Measurements from ENCODE around the gene SFMBT2. TPM values are rescaled to one million over a fixed set of nuclear protein-coding genes. Genes with fewer than 3 reads are reported as not detected.

SFMBT2 gene
- total and polyA plus RNA-seq, 10 of the 15 experiments (the other 5 are each of a cell fraction or from before 2014, with no cell fraction given), result 2.8 to 29.6 (median 15.1) TPM

- TF ChIP-seq ATF3 (IDR thresholded peaks at IDR 0.05; ENCODE audit: borderline replicate concordance, extremely low read depth, low read depth, low read length) (no peak), LARP7 (IDR thresholded peaks at IDR 0.05) (no peak), CHD1 (IDR thresholded peaks at IDR 0.05; ENCODE audit: low read depth, low read length) (no peak), E2F8 (IDR thresholded peaks at IDR 0.05; ENCODE audit: low read depth, partially characterized antibody) (no peak), ZSCAN29 (IDR thresholded peaks at IDR 0.05) (no peak), ZZZ3 (IDR thresholded peaks at IDR 0.05; ENCODE audit: control insufficient read depth, insufficient read length, low read depth) (no peak), SMAD5 (IDR thresholded peaks at IDR 0.05; ENCODE audit: low read depth) (no peak), NR2F1 (conservative IDR thresholded peaks at IDR 0.05) (peak; percentile 50; the same call in 1 of the 2 replicates), NBN (IDR thresholded peaks at IDR 0.05) (no peak), CBX3 (IDR thresholded peaks at IDR 0.05; ENCODE audit: borderline replicate concordance, low read depth) (no peak), FOXK2 (IDR thresholded peaks at IDR 0.05) (no peak), ZNF24 (IDR thresholded peaks at IDR 0.05) (no peak)
- TF ChIP-seq, protein P1, sequence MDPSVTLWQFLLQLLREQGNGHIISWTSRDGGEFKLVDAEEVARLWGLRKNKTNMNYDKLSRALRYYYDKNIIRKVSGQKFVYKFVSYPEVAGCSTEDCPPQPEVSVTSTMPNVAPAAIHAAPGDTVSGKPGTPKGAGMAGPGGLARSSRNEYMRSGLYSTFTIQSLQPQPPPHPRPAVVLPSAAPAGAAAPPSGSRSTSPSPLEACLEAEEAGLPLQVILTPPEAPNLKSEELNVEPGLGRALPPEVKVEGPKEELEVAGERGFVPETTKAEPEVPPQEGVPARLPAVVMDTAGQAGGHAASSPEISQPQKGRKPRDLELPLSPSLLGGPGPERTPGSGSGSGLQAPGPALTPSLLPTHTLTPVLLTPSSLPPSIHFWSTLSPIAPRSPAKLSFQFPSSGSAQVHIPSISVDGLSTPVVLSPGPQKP (IDR thresholded peaks at IDR 0.05; ENCODE audit: low read depth, low read length), result no peak
- TF ChIP-seq, protein P2, sequence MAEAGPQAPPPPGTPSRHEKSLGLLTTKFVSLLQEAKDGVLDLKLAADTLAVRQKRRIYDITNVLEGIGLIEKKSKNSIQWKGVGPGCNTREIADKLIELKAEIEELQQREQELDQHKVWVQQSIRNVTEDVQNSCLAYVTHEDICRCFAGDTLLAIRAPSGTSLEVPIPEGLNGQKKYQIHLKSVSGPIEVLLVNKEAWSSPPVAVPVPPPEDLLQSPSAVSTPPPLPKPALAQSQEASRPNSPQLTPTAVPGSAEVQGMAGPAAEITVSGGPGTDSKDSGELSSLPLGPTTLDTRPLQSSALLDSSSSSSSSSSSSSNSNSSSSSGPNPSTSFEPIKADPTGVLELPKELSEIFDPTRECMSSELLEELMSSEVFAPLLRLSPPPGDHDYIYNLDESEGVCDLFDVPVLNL (IDR thresholded peaks at IDR 0.05; ENCODE audit: low read depth, low read length), result no peak
Measured at GRCh38 chr10:7121154-7121797, 289.6 kb downstream of the SFMBT2 start (continued).
